ENCODE measurements around the gene ZNF385B.

ZNF385B gene

GRCh38 chr2:179614121-179614520, 247.3 kb downstream of the ZNF385B start:
- H3K4me3 ChIP-seq (ENCODE audit: low read depth, low read length): no peak overlapping the region
- in situ Hi-C loops (cut with HindIII; ENCODE audit: low sequenced_read_pairs): no loop called here
- TF ChIP-seq CTCF (IDR thresholded peaks at IDR 0.05; ENCODE audit: low read depth, low read length): no peak
- DNase-seq (ENCODE audit: low read depth, low spot score): no peak

GRCh38 chr2:179613701-179614100, 247.7 kb downstream of the ZNF385B start:
- DNase-seq (ENCODE audit: low read depth, low spot score): no peak
- in situ Hi-C loops (cut with HindIII; ENCODE audit: low sequenced_read_pairs): no loop called here
- TF ChIP-seq CTCF (IDR thresholded peaks at IDR 0.05; ENCODE audit: low read depth, low read length): no peak
- H3K4me3 ChIP-seq (ENCODE audit: low read depth, low read length): no peak overlapping the region

GRCh38 chr2:179613299-179613651, 248.1 kb downstream of the ZNF385B start:
- no peak for TF ChIP-seq CTCF (IDR thresholded peaks at IDR 0.05; ENCODE audit: low read depth, low read length)
- in situ Hi-C loops (cut with HindIII; ENCODE audit: low sequenced_read_pairs): no loop called here
- DNase-seq (ENCODE audit: low read depth, low spot score): no peak
- H3K4me3 ChIP-seq (ENCODE audit: low read depth, low read length): no peak overlapping the region

- no peak for TF ChIP-seq CTCF (IDR thresholded peaks at IDR 0.05; ENCODE audit: low read depth, low read length)
- in situ Hi-C loops (cut with HindIII; ENCODE audit: low sequenced_read_pairs): no loop called here
- DNase-seq (ENCODE audit: low read depth, low spot score): peak; percentile 62
- no peak overlapping the region for H3K4me3 ChIP-seq (ENCODE audit: low read depth, low read length)
Observed at GRCh38 chr2:179612591-179613298, 248.7 kb downstream of the ZNF385B start.

- no peak overlapping the region for H3K4me3 ChIP-seq (ENCODE audit: low read depth, low read length)
- DNase-seq (ENCODE audit: low read depth, low spot score): peak; percentile 55
- TF ChIP-seq CTCF (IDR thresholded peaks at IDR 0.05; ENCODE audit: low read depth, low read length): no peak
- in situ Hi-C loops (cut with HindIII; ENCODE audit: low sequenced_read_pairs): no loop called here
Observed at GRCh38 chr2:179612108-179612507, 249.3 kb downstream of the ZNF385B start.

GRCh38 chr2:179606141-179606540, 255.3 kb downstream of the ZNF385B start:
- in situ Hi-C loops (cut with HindIII; ENCODE audit: low sequenced_read_pairs): no loop called here

More at GRCh38 chr2:179606141-179606540, 255.3 kb downstream of the ZNF385B start:
- no peak for TF ChIP-seq CTCF (IDR thresholded peaks at IDR 0.05; ENCODE audit: low read depth, low read length)
- H3K4me3 ChIP-seq (ENCODE audit: low read depth, low read length): no peak overlapping the region
- no peak for DNase-seq (ENCODE audit: low read depth, low spot score)

Measured in astrocyte of the spinal cord (primary cell).